GM12878 (cell line): ENCODE measurements around the gene WDFY3. TPM values are rescaled to one million over a fixed set of nuclear protein-coding genes. Genes with fewer than 3 reads are reported as not detected.

Experiments used
- ATAC-seq: fragments of 200-7000 bp; cut with Tn5 transposase; 3 replicates; pipeline ENCODE4 v1.9.1; 2020; ENCODE audit warnings: mild to moderate bottlenecking, moderate library complexity
- BruUV-seq: library from RNA; stranded (reverse); fragments of 400-500 nt; replicated peaks from 2 replicates; lab custom pipeline; 2021; lab: Mats Ljungman, UMichigan
- CTCF ChIA-PET: fragments of 300-600 bp; sonication (Branson Sonifier 250); formaldehyde crosslinking; extraction: SDS; loops from one replicate; lab custom pipeline; 2021; ENCODE audit warnings: inconsistent platforms; lab: Yijun Ruan, JAX
- POLR2A ChIA-PET: fragments of 350-600 bp; formaldehyde crosslinking; extraction: SDS; loops from one replicate; lab custom pipeline; 2021; ENCODE audit warnings: inconsistent platforms; lab: Charles Lee
- RAD21 ChIA-PET: fragments of 300-600 bp; sonication (Branson Sonifier 250); formaldehyde crosslinking; loops from one replicate; lab custom pipeline; 2023; ENCODE audit warnings: antibody characterized with exemption; ENCODE audit not compliant: unreplicated experiment; lab: Charles Lee
- SMC1A ChIA-PET: fragments of 300-600 bp; sonication (Branson Sonifier 250); formaldehyde crosslinking; loops from one replicate; lab custom pipeline; 2023; ENCODE audit not compliant: unreplicated experiment, uncharacterized antibody; lab: Charles Lee
- DNase-seq: peaks from one replicate; pipeline ENCODE4 v3.0.0-alpha.2; 2011; ENCODE audit warnings: low read depth, low spot score
- FAIRE-seq: peaks from 3 replicates; lab custom pipeline; 2011; peaks lifted over from hg19 to GRCh38; lab: Jason Lieb, UNC
- H2AFZ ChIP-seq: 2 replicates; pipeline ENCODE4 v1.6.0; 2011; ENCODE audit warnings: low read depth, low read length, control low read depth; ENCODE audit not compliant: control insufficient read depth
- H3K27ac ChIP-seq: 2 replicates; pipeline ENCODE4 v1.5.1; 2011; ENCODE audit warnings: control low read depth; ENCODE audit not compliant: control insufficient read depth, insufficient read depth
- H3K27me3 ChIP-seq, 2 experiments: replicated peaks in 1 of 2; 2 replicates each; pipeline versions ENCODE4 v1.6.0 to v1.6.1; 2011; ENCODE audit warnings: low read length in 1 of 2; ENCODE audit not compliant: control insufficient read depth in 2 of 2, insufficient read depth in 2 of 2
- H3K36me3 ChIP-seq, 2 experiments: 2 replicates each; pipeline ENCODE4 v1.5.1; 2011; ENCODE audit warnings: low read length in 1 of 2; ENCODE audit not compliant: control insufficient read depth in 2 of 2, insufficient read depth in 2 of 2
- H3K4me1 ChIP-seq: 2 replicates; pipeline ENCODE4 v1.6.1; 2011; ENCODE audit warnings: mild to moderate bottlenecking, low read length, moderate library complexity, mixed read lengths; ENCODE audit not compliant: control insufficient read depth, insufficient read depth
- H3K4me2 ChIP-seq: 2 replicates; pipeline ENCODE4 v1.6.0; 2011; ENCODE audit warnings: control low read depth; ENCODE audit not compliant: control insufficient read depth, insufficient read depth
- H3K4me3 ChIP-seq: fragments of 200-600 bp; sonication (generic); 2 replicates; pipeline ENCODE4 v1.5.1; 2016
- H3K79me2 ChIP-seq: 2 replicates; pipeline ENCODE4 v1.6.0; 2011; ENCODE audit warnings: low read length; ENCODE audit not compliant: control insufficient read depth, insufficient read depth
- H3K9ac ChIP-seq: 2 replicates; pipeline ENCODE4 v1.8.0; 2011; ENCODE audit warnings: low read length, control low read depth, mixed read lengths; ENCODE audit not compliant: control insufficient read depth, insufficient read depth
- H3K9me3 ChIP-seq: replicated peaks from 3 replicates; pipeline ENCODE4 v1.5.1; 2011; ENCODE audit warnings: mild to moderate bottlenecking, low read length; ENCODE audit not compliant: control insufficient read depth, insufficient read depth
- H4K20me1 ChIP-seq: 2 replicates; pipeline ENCODE4 v1.6.0; 2011; ENCODE audit not compliant: control insufficient read depth, insufficient read depth
- BHLHE40 ChIP-seq, 2 experiments: fragments of 450-650 bp in 1 of 2; IDR thresholded peaks; 2 replicates each; pipeline ENCODE4 v1.6.1; 2011 to 2017; ENCODE audit warnings: low read depth in 2 of 2, borderline replicate concordance in 1 of 2, improper control_type of control experiment in 1 of 2, low read length in 1 of 2, mild to moderate bottlenecking in 1 of 2
- CBX5 ChIP-seq: sonication (generic); IDR thresholded peaks from 2 replicates; pipeline ENCODE4 v1.6.1; 2016; ENCODE audit warnings: low read depth, moderate library complexity, mild to moderate bottlenecking, inconsistent platforms
- CEBPB ChIP-seq, 2 experiments: fragments of 150-350 bp in 1 of 2; IDR thresholded peaks; 2 replicates each; pipeline ENCODE4 v1.6.1; 2012 to 2014; ENCODE audit warnings: low read depth in 2 of 2, low read length in 2 of 2, borderline replicate concordance in 1 of 2, inconsistent platforms in 1 of 2
- DPF2 ChIP-seq: fragments of 450-650 bp; IDR thresholded peaks from 2 replicates; pipeline ENCODE4 v1.6.1; 2017; ENCODE audit warnings: mild to moderate bottlenecking
- KAT2A ChIP-seq: conservative IDR thresholded peaks from 2 replicates; pipeline ENCODE4 v1.6.1; 2011; ENCODE audit warnings: low read depth, low read length; ENCODE audit not compliant: control insufficient read depth
- MEF2A ChIP-seq: IDR thresholded peaks from 2 replicates; pipeline ENCODE4 v1.6.1; 2011; ENCODE audit warnings: low read depth, mild to moderate bottlenecking, low read length, moderate library complexity; ENCODE audit not compliant: insufficient read depth
- NFIC ChIP-seq: IDR thresholded peaks from 2 replicates; pipeline ENCODE4 v1.6.1; 2012; ENCODE audit warnings: low read depth, mild to moderate bottlenecking, inconsistent platforms, low read length, moderate library complexity
- NFYB ChIP-seq: IDR thresholded peaks from 2 replicates; pipeline ENCODE4 v1.6.1; 2011; ENCODE audit warnings: low read depth, mild to moderate bottlenecking, low read length, improper control_type of control experiment, moderate library complexity; ENCODE audit not compliant: insufficient read depth
- POLR2AphosphoS2 ChIP-seq: IDR thresholded peaks from 2 replicates; pipeline ENCODE4 v1.6.1; 2011; ENCODE audit warnings: low read depth, mild to moderate bottlenecking, low read length, improper control_type of control experiment, moderate library complexity
- RBBP5 ChIP-seq: fragments of 200-600 bp; sonication (generic); conservative IDR thresholded peaks from 2 replicates; pipeline ENCODE4 v1.6.1; 2016
- RELB ChIP-seq: fragments of 450-650 bp; IDR thresholded peaks from 2 replicates; pipeline ENCODE4 v1.6.1; 2017; ENCODE audit warnings: low read depth, mild to moderate bottlenecking, moderate library complexity
- SP1 ChIP-seq: IDR thresholded peaks from one replicate; pipeline ENCODE4 v1.6.1; 2011; ENCODE audit warnings: low read depth, low read length
- STAT1 ChIP-seq: fragments of 450-650 bp; conservative IDR thresholded peaks from 2 replicates; pipeline ENCODE4 v1.6.1; 2014; ENCODE audit warnings: antibody characterized with exemption, mild to moderate bottlenecking
- SUPT20H ChIP-seq: IDR thresholded peaks from 2 replicates; pipeline ENCODE4 v1.6.1; 2011; ENCODE audit warnings: low read depth, mild to moderate bottlenecking, low read length, moderate library complexity, borderline replicate concordance; ENCODE audit not compliant: control insufficient read depth
- SUZ12 ChIP-seq: fragments of 200-600 bp; sonication (generic); IDR thresholded peaks from one replicate; pipeline ENCODE4 v1.6.1; 2018; ENCODE audit warnings: antibody characterized with exemption, mild to moderate bottlenecking; ENCODE audit not compliant: unreplicated experiment
- WGBS: methylation state at CpG from one replicate; pipeline ENCODE4 v1.1.6; 2016; ENCODE audit warnings: low lambda C conversion rate; ENCODE audit not compliant: insufficient replicate concordance, insufficient coverage; ENCODE audit errors: missing lambda C conversion rate; 5-methylcytosine and 5-hydroxymethylcytosine counted together
- in situ Hi-C: fragments of 300-500 bp; cut with MboI; formaldehyde crosslinking; loops from 9 replicates; pipeline ENCODE4 v1.14.3; 2018; ENCODE audit warnings: mixed read lengths
- intact Hi-C: fragments of 100-400 bp; cut with micrococcal nuclease; formaldehyde crosslinking; loops from one replicate; pipeline ENCODE4 v1.14.2; 2022; ENCODE audit not compliant: unreplicated experiment
- polyA plus RNA-seq, 11 experiments: library from polyadenylated mRNA; depleted of rRNA in 4 of 11; unstranded in 6 of 11; stranded (reverse) in 5 of 11; fragments of >200 nt; fragmentation: Nextera tagmentation in 4 of 11; fragmentation: Illumina TruSeq in 1 of 11; extraction: Ambion mirVana in 4 of 11; extraction: Trizol in 1 of 11; gene quantifications; 1 replicate in 1 of 11; 2 replicates in 10 of 11; pipeline versions ENCODE4 v1.2.1 to v1.2.3, GENCODE V29; 2011 to 2016; ENCODE audit warnings: inconsistent platforms in 2 of 11, missing spikeins in 2 of 11, low read depth in 1 of 11
- total RNA-seq, 4 experiments: library from RNA; depleted of rRNA in 3 of 4; stranded (reverse); fragments of >200 nt in 3 of 4; fragmentation: Illumina TruSeq in 1 of 4; extraction: Trizol in 1 of 4; gene quantifications; 2 replicates each; pipeline versions ENCODE4 v1.2.1 to v1.2.3, GENCODE V29; 2013 to 2021
- TF ChIP-seq, protein P1 (sequence below): fragments of 450-650 bp; formaldehyde crosslinking; IDR thresholded peaks from 2 replicates; pipeline ENCODE4 v1.4.0; 2020; ENCODE audit warnings: mild to moderate bottlenecking, moderate library complexity

The WDFY3 gene
- total and polyA plus RNA-seq, 10 of the 15 experiments (the other 5 are each of a cell fraction or from before 2014, with no cell fraction given) = 0.01 to 0.23 (median 0.12) TPM; not detected in 2

DNA sequence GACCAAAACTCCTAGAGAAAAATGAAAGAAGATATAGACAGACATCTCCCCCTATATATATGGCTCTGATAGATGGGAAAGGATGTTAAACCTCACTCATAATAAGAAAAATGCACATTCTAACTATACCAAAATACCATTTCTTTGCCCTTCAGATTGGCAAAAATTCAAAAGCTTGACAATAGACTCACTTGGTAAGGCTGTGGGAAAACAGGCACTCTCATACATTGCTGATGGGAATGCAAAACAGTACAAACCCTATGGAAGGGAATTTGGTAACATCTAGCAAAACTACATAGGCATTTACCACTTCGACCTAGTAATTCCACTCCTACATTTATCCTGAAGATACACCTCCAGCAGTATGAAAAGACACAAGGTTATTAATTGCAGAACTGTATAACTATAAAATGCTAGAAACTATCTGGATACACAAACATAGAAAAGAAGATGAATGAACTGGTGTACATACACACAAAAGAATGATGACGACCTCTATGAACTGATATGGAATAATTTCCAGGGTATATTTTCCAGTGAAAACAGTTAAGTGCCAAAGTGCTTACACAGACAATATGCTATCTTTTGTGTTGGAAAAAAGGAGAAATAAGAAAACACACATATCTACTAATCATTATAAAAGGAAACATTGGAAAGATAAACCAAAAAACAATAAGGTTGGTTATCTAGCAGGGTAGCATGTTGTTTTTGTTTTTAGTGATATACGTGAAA lies 48.5 kb downstream of the WDFY3 start (continued):
- TF ChIP-seq SUPT20H (no peak), KAT2A (no peak), SUZ12 (no peak), CEBPB (IDR thresholded peaks at IDR 0.05; ENCODE audit: borderline replicate concordance in 1 of 2, low read depth in 2 of 2, low read length in 2 of 2) (no peak), NFIC (no peak)

DNA sequence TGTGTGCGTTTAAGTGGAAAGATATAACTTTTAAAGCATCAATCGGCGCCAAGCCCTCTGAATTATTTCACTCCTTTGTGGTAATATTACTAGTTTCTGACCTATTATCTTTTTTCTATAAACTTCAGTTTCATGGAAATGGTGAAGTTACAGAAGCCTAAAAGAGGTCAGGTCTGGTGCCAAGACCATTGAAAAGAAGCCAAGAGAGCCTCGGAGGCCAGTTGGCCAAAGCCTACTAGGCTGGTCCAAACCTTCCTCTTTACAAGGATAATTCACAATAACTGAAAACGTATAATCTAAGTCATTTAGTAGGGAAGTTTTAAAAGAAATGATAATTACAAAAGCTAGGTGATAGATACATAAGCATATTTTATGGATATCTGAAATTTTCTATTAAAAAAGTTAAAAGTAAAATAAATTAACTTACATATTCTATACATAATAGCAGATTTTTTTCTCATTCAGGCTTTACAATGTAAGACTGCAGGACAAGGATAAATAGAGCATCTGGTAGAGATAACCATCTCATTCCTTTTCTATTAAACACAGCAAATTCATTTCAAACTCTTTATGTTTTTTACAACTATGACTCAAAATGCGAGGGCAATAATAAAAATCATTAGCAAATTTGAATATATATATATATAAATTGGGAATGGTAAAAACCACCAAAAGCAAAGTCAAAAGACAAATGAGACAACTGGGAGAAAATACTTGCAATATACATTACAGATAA lies 49.2 kb downstream of the WDFY3 start:
- WGBS = 26% methylated on average over 6 of the region's 6 CpGs
- Histone ChIP-seq H3K4me2 (no peak overlapping the region), H4K20me1 (no peaks in the 10 kb centered on the region), H3K36me3 (no peaks in the 10 kb centered on the region), H3K27me3 (no peaks in the 10 kb centered on the region), H3K4me3 (no peak overlapping the region), H3K4me1 (no peaks in the 10 kb centered on the region), H3K27ac (no peak overlapping the region), H3K9me3 (no peaks in the 10 kb centered on the region), H3K79me2 (no peaks in the 10 kb centered on the region), H3K9ac (no peak overlapping the region), H2AFZ (no peak overlapping the region)
- ChIA-PET POLR2A (no interaction called here), CTCF (no interaction called here), RAD21 (no interaction called here), SMC1A (no interaction called here)
- TF ChIP-seq, protein P1, sequence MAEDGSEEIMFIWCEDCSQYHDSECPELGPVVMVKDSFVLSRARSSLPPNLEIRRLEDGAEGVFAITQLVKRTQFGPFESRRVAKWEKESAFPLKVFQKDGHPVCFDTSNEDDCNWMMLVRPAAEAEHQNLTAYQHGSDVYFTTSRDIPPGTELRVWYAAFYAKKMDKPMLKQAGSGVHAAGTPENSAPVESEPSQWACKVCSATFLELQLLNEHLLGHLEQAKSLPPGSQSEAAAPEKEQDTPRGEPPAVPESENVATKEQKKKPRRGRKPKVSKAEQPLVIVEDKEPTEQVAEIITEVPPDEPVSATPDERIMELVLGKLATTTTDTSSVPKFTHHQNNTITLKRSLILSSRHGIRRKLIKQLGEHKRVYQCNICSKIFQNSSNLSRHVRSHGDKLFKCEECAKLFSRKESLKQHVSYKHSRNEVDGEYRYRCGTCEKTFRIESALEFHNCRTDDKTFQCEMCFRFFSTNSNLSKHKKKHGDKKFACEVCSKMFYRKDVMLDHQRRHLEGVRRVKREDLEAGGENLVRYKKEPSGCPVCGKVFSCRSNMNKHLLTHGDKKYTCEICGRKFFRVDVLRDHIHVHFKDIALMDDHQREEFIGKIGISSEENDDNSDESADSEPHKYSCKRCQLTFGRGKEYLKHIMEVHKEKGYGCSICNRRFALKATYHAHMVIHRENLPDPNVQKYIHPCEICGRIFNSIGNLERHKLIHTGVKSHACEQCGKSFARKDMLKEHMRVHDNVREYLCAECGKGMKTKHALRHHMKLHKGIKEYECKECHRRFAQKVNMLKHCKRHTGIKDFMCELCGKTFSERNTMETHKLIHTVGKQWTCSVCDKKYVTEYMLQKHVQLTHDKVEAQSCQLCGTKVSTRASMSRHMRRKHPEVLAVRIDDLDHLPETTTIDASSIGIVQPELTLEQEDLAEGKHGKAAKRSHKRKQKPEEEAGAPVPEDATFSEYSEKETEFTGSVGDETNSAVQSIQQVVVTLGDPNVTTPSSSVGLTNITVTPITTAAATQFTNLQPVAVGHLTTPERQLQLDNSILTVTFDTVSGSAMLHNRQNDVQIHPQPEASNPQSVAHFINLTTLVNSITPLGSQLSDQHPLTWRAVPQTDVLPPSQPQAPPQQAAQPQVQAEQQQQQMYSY (CRISPR knock-in tag) = no peak
- TF ChIP-seq POLR2AphosphoS2 = no peak
- no peak for TF ChIP-seq BHLHE40 (IDR thresholded peaks at IDR 0.05; ENCODE audit: borderline replicate concordance in 1 of 2, low read depth in 2 of 2, low read length in 1 of 2)
- no peak for TF ChIP-seq CBX5
- TF ChIP-seq STAT1 = no peak
- no peak for TF ChIP-seq DPF2
- no peak for TF ChIP-seq NFYB
- TF ChIP-seq RBBP5 = no peak
- TF ChIP-seq NFIC = no peak
- TF ChIP-seq RELB = no peak
- TF ChIP-seq SP1 = no peak
- TF ChIP-seq MEF2A = no peak
- in situ Hi-C loops (no loop called here), intact Hi-C loops (no loop called here)
- no TSS peak for BruUV-seq
- ATAC-seq (no peak), FAIRE-seq (no peak), DNase-seq (no peak)
